Kidney (tissue), 14 donors: Measurements from ENCODE around the gene TOMM7. TPM values are rescaled to one million over a fixed set of nuclear protein-coding genes. Genes with fewer than 3 reads are reported as not detected.
"Not testable (repeated sequence)": the region's sequence is repeated elsewhere in the genome, so short reads cannot be mapped to it uniquely, and the experiment has no call there.

Source experiments
- DNase-seq, 5 donors: peaks; one replicate each; pipeline ENCODE4 v3.0.0-alpha.2; 2013 to 2020
- FAIRE-seq: peaks from 2 replicates; lab custom pipeline; 2012; peaks lifted over from hg19 to GRCh38; lab: Jason Lieb, UNC
- H3K27ac ChIP-seq, 2 donors: one replicate each; pipeline ENCODE4 v1.7.0; 2013; ENCODE audit warnings: low read depth in 2 of 2, low read length in 2 of 2, inconsistent platforms in 1 of 2
- H3K27me3 ChIP-seq: one replicate; pipeline ENCODE4 v1.7.1; 2013; ENCODE audit warnings: low read length, inconsistent platforms; ENCODE audit not compliant: control insufficient read depth, insufficient read depth
- H3K36me3 ChIP-seq, 3 donors: one replicate each; pipeline versions ENCODE4 v1.7.0 to v1.7.1; 2013; ENCODE audit warnings: low read length in 3 of 3, control low read depth in 1 of 3, inconsistent platforms in 1 of 3; ENCODE audit not compliant: insufficient read depth in 3 of 3, control insufficient read depth in 2 of 3
- H3K4me1 ChIP-seq, 3 donors: one replicate each; pipeline versions ENCODE4 v1.7.0 to v1.7.1; 2013; ENCODE audit warnings: low read length in 3 of 3, inconsistent platforms in 1 of 3, low read depth in 1 of 3; ENCODE audit not compliant: control insufficient read depth in 2 of 3, insufficient read depth in 2 of 3
- H3K4me3 ChIP-seq, 3 donors: one replicate each; pipeline versions ENCODE4 v1.7.0 to v1.8.1; 2013; ENCODE audit warnings: low read length in 3 of 3, control low read depth in 1 of 3, inconsistent platforms in 1 of 3
- H3K9ac ChIP-seq, 3 donors: one replicate each; pipeline versions ENCODE4 v1.7.0 to v1.7.1; 2013; ENCODE audit warnings: low read length in 3 of 3, control low read depth in 1 of 3, inconsistent platforms in 1 of 3
- H3K9me3 ChIP-seq, 3 donors: one replicate each; pipeline versions ENCODE4 v1.7.0 to v1.7.1; 2013; ENCODE audit warnings: low read length in 3 of 3, control low read depth in 1 of 3, inconsistent platforms in 1 of 3; ENCODE audit not compliant: control insufficient read depth in 2 of 3, insufficient read depth in 1 of 3
- intact Hi-C: fragments of 100-400 bp; cut with DNase I; formaldehyde crosslinking; loops from one replicate; pipeline ENCODE4 v1.11.1; 2022
- polyA plus RNA-seq: library from polyadenylated mRNA; stranded (reverse); fragments of 350-450 nt; fragmentation: Illumina TruSeq; extraction: RNeasy Lipid Tissue Mini Kit (QIAGEN cat#74804); gene quantifications from one replicate; pipeline ENCODE4 v1.2.3, GENCODE V29; 2014; ENCODE audit warnings: low read depth, low replicate concordance; ENCODE audit not compliant: insufficient read depth
- total RNA-seq: library from RNA; stranded (reverse); fragmentation: NEBNext Ultra II Directional; extraction: Animal tissue kit (Norgen Biotek cat#: 25700); gene quantifications from one replicate; pipeline ENCODE4 v1.2.1, GENCODE V29; 2021
- TF ChIP-seq, protein P1 (sequence below): IDR thresholded peaks from 3 replicates; pipeline ENCODE4 v1.5.1; 2012; ENCODE audit warnings: mild to moderate bottlenecking, moderate library complexity, borderline replicate concordance; ENCODE audit not compliant: insufficient read depth; ENCODE audit errors: extremely low read depth
- donor health status: control.
- donor health status: control.
- donor health status: control.
- donor health status: control.
- donor health status: control.
- donor health status: DM: yes; HTN: yes; CAD: no.
- donor health status: Normal renal cell carcinoma (clear cell type).

Gene TOMM7
- total and polyA plus RNA-seq, 2 donors from 2014 or later: 253 to 1,227 TPM

DNA sequence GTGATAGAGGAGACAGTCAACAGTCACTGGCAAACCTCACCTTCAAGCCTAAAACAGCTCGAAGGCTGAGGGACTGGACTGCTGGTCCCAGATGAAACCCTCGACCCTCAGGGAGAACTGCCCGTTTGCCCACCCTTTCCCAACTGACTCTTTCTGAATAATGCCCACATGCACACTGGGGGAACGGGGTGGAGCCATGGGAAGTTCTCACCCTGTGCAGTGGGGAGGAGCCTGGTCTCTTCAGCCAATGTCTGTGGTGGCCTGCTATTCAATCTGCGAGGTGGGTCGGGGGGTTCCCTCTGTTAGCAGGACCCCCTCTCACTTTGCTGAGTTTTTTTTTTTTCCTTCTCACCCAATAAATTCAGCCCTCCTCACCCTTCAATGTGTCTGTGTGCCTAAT lies 14.5 kb downstream of the TOMM7 start:
- intact Hi-C loops: no loop called here
- Histone ChIP-seq H3K27me3 (no peaks in the 10 kb centered on the region), H3K9me3 (no peaks in the 10 kb centered on the region), H3K4me1 (no peaks in the 10 kb centered on the region), H3K9ac (no peak overlapping the region), H3K4me3 (no peak overlapping the region), H3K27ac (no peak overlapping the region), H3K36me3 (peaks cover 0 to 5% (median under 1%) of the 10 kb centered on the region in 3 donors)
- TF ChIP-seq, protein P1, sequence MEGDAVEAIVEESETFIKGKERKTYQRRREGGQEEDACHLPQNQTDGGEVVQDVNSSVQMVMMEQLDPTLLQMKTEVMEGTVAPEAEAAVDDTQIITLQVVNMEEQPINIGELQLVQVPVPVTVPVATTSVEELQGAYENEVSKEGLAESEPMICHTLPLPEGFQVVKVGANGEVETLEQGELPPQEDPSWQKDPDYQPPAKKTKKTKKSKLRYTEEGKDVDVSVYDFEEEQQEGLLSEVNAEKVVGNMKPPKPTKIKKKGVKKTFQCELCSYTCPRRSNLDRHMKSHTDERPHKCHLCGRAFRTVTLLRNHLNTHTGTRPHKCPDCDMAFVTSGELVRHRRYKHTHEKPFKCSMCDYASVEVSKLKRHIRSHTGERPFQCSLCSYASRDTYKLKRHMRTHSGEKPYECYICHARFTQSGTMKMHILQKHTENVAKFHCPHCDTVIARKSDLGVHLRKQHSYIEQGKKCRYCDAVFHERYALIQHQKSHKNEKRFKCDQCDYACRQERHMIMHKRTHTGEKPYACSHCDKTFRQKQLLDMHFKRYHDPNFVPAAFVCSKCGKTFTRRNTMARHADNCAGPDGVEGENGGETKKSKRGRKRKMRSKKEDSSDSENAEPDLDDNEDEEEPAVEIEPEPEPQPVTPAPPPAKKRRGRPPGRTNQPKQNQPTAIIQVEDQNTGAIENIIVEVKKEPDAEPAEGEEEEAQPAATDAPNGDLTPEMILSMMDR: no peak
- DNase-seq (no peak), FAIRE-seq (no peak)

DNA sequence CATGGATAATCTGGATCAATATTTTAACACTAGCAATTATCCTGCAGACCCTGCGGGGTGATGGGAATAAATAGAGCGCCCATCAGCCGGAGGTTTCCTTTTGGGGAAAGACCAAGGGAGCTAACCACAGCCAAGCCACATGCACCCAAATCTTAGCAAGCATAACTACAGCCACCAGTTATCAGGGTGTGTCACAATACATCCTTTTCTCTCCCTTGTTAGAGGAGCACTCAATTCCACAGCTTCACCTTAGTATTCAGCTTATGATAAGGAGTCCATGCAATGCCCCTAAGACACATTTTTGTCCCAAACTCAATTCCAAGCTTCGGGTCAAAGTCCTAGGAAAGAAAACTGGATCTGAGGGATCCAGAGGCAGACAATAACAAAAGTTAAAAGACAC lies 15.9 kb downstream of the TOMM7 start:
- Histone ChIP-seq H3K36me3 (no peaks in the 10 kb centered on the region), H3K4me3 (no peak overlapping the region), H3K9me3 (no peaks in the 10 kb centered on the region), H3K9ac (no peak overlapping the region), H3K27ac (no peak overlapping the region), H3K4me1 (no peaks in the 10 kb centered on the region), H3K27me3 (no peaks in the 10 kb centered on the region)
- intact Hi-C loops: no loop called here
- no peak for DNase-seq
- no peak for FAIRE-seq
- TF ChIP-seq, protein P1: no peak

DNA sequence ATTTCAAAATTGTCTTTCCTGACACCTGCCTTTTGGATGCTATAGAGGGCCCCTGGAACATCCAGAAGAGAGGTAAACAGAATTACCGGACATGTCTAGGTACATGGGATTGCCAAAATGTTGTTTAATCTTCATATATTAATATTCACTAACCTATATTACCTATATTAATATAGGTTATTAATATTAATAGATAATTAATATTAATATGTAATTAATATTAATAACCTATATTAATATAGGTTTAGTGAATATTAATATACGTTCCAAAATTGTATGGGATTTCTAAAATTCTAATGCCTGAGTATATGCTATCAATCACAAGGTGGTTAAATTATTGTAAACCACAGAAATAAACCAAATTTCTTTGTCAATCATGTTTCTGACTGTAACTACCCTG lies 17.4 kb downstream of the TOMM7 start:
- no peak overlapping the region for H3K27ac ChIP-seq
- DNase-seq: no peak
- H3K36me3 ChIP-seq: no peaks in the 10 kb centered on the region
- H3K9ac ChIP-seq: no peak overlapping the region
- intact Hi-C loops: no loop called here
- FAIRE-seq: peak; percentile 39
- H3K4me1 ChIP-seq: no peaks in the 10 kb centered on the region
- no peaks in the 10 kb centered on the region for H3K9me3 ChIP-seq
- H3K27me3 ChIP-seq: no peaks in the 10 kb centered on the region
- TF ChIP-seq, protein P1: no peak
- no peak overlapping the region for H3K4me3 ChIP-seq

DNA sequence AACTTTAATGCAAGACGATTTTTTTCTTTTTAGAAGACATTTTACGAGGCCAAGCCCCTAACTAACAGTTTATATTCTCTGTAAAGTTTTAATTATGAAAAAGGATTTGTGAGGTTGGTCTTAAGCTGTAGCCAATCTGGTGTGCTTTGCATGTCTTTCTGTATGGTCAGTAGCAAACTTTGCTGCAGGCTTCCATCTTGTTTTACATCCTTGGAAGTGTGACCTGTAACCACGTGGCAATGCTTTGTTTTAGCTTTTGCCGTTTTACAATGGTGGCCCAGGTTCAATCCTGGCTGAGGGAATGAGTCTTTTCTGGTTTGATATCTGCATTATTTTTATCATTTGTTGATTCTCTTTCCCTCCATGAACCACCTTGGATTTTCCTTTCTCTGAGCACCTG lies 19.8 kb downstream of the TOMM7 start:
- H3K9ac ChIP-seq, FAIRE-seq, H3K4me3 ChIP-seq, DNase-seq, H3K9me3 ChIP-seq, intact Hi-C loops, H3K27me3 ChIP-seq, H3K36me3 ChIP-seq, H3K27ac ChIP-seq, H3K4me1 ChIP-seq: not testable (repeated sequence)
